Sigmoid colon (tissue), 7 donors: ENCODE data around the gene AP4B1. TPM values are rescaled to one million over a fixed set of nuclear protein-coding genes. Genes with fewer than 3 reads are reported as not detected.
A peak's percentile ranks its signal among the peaks of the same experiment; 100 is the strongest.
"Not testable (repeated sequence)": the region's sequence is repeated elsewhere in the genome, so short reads cannot be mapped to it uniquely, and the experiment has no call there.

Source experiments
- DNase-seq: peaks from one replicate; pipeline ENCODE4 v3.0.0-alpha.2; 2019
- H3K27ac ChIP-seq, 4 donors: fragments of 200-600 bp; sonication (generic); one replicate each; pipeline ENCODE4 v1.5.1; 2016 to 2019; ENCODE audit warnings: mild to moderate bottlenecking in 1 of 4
- H3K27me3 ChIP-seq, 3 donors: fragments of 200-600 bp; sonication (generic); one replicate each; pipeline ENCODE4 v1.5.1; 2019; ENCODE audit warnings: mild to moderate bottlenecking in 1 of 3
- H3K36me3 ChIP-seq, 4 donors: fragments of 200-600 bp; sonication (generic); one replicate each; pipeline ENCODE4 v1.5.1; 2016 to 2019
- H3K4me1 ChIP-seq, 4 donors: fragments of 200-600 bp; sonication (generic); one replicate each; pipeline ENCODE4 v1.5.1; 2017 to 2019
- H3K4me3 ChIP-seq, 4 donors: fragments of 200-600 bp; sonication (generic); one replicate each; pipeline ENCODE4 v1.5.1; 2017 to 2019; ENCODE audit warnings: mild to moderate bottlenecking in 2 of 4, moderate library complexity in 1 of 4
- H3K9me3 ChIP-seq, 4 donors: fragments of 200-600 bp in 3 of 4; sonication (generic) in 3 of 4; one replicate each; pipeline versions ENCODE4 v1.5.1 to v1.6.1; 2013 to 2019
- CTCF ChIP-seq, 4 experiments: fragments of 450-650 bp in 3 of 4; fragments of 200-600 bp in 1 of 4; IDR thresholded peaks; one replicate each; pipeline ENCODE4 v1.5.1; 2016 to 2019; ENCODE audit warnings: antibody characterized with exemption in 4 of 4, mild to moderate bottlenecking in 3 of 4, moderate library complexity in 2 of 4
- EP300 ChIP-seq, 4 donors: sonication (generic); formaldehyde crosslinking; IDR thresholded peaks; one replicate each; pipeline ENCODE4 v1.6.1; 2017; ENCODE audit warnings: antibody characterized with exemption in 4 of 4
- POLR2A ChIP-seq, 2 donors: fragments of 450-650 bp; IDR thresholded peaks; one replicate each; pipeline ENCODE4 v1.6.1; 2016; ENCODE audit warnings: antibody characterized with exemption in 2 of 2, mild to moderate bottlenecking in 2 of 2, moderate library complexity in 2 of 2
- POLR2AphosphoS5 ChIP-seq, 4 donors: sonication (generic); formaldehyde crosslinking; IDR thresholded peaks; one replicate each; pipeline ENCODE4 v1.6.1; 2017; ENCODE audit warnings: antibody characterized with exemption in 4 of 4
- WGBS, 2 donors: extraction: QIAGEN DNeasy Blood & Tissue Kit; methylation state at CpG; one replicate each; pipeline ENCODE4 v1.1.7; 2013; 5-methylcytosine and 5-hydroxymethylcytosine counted together
- intact Hi-C: fragments of 100-400 bp; cut with DNase I; formaldehyde crosslinking; loops from one replicate; pipeline ENCODE4 v1.15.1; 2023
- polyA plus RNA-seq, 3 donors: library from polyadenylated mRNA; stranded (reverse); fragments of 200-250 nt; gene quantifications; one replicate each; pipeline ENCODE4 v1.2.3, GENCODE V29; 2013
- total RNA-seq, 4 donors: library from RNA; depleted of rRNA; stranded (reverse); fragments of >200 nt; gene quantifications; one replicate each; pipeline ENCODE4 v1.1.0, GENCODE V29; 2016
- donor health status: healthy with polysubstance abuse.
- donor health status: Bipolar disorder and iron deficiency.
- donor health status: healthy.

Gene AP4B1
- 10 to 100 TPM in 2 of 4 donors, 1 to 10 TPM in 2; 6.2 to 15.5 (median 10.8) TPM for total RNA-seq
- 10 to 100 TPM in 1 of 3 donors, 1 to 10 TPM in 2; 4.8 to 21.3 (median 7.9) TPM for polyA plus RNA-seq

DNA sequence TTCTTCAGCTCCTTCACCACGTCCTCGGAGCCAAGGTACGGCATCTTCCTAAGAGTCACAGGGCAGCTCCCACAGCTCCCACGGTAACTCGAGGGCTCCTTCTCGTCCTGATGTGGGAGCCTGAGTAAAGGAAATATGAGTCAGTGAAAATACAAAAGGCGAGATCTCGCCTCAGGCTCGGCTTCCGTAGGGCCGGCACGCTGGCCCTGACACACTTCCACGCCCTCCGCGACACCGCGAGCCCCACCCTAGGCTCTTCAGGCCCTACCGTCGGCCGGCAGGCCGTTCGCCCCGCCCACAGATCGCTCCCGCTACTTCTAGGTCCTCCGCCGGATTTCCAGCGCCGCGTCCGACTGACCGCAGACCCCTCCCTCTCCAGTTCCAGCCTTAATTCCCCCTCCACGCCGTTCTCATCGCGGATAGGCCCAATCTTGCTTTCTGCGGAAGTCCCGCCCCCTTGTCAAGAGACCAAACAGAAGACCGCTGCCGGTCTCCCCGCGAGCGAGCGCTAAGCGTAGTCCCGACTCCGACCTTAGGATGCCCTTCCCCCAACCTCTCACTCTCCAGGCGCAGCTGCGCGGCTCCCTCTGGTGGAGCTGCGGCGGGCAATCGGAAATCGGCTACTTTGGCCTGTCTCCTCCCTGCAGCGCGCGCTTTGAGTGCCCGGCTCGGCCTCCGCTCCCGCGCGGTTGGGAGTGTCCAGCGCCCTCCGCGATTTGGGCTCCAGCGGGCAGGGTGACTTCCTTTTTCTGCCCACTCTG, at the start of gene AP4B1, which contains the start of gene DCLRE1B:
AP4B1 (minus strand) TSS at position 126 of the 761 bp plus-strand sequence; CDS start at position 44, 82 bp downstream.
DCLRE1B (plus strand) TSS at position 653 of the 761 bp plus-strand sequence. CDS start 261 bp downstream, outside the sequence.
- Histone ChIP-seq H3K4me1 (peaks cover 0 to 23% (median 21%) of the 10 kb centered on the region in 4 donors), H3K27ac (peak within 1 kb of the TSS; percentile 87 to 95 (median 92)), H3K27me3 (no peaks in the 10 kb centered on the region), H3K36me3 (peaks cover 0 to 46% (median 7%) of the 10 kb centered on the region in 4 donors), H3K4me3 (peak within 1 kb of the TSS; percentile 67 to 81 (median 73)), H3K9me3 (no peaks in the 10 kb centered on the region)
- peak; percentile 81 to 92 (median 86) for TF ChIP-seq POLR2AphosphoS5 (IDR thresholded peaks at IDR 0.05)
- TF ChIP-seq CTCF (IDR thresholded peaks at IDR 0.05), result peak; percentile 64 to 82 (median 77)
- peak; percentile 55 to 74 for TF ChIP-seq POLR2A (IDR thresholded peaks at IDR 0.05)
- TF ChIP-seq EP300 (IDR thresholded peaks at IDR 0.05), result peak in 2 of 4 donors; percentile 30 to 51
- DNase-seq, result peak; percentile 100
- WGBS, 2 donors, result 0 to 1% methylated on average over 67 of the region's 67 CpGs
- intact Hi-C loops, result loop anchor here (1.0 to 10.0 kb wide), 5 partner anchors 24 to 510 kb away; partner anchors contain the start of genes HIPK1, MAGI3, OLFML3 and RSBN1

GRCh38 chr1:113951719-113952118, 47.1 kb upstream of the AP4B1 start:
- no peaks in the 10 kb centered on the region for H3K9me3 ChIP-seq
- peaks cover 0 to 51% (median 32%) of the 10 kb centered on the region in 4 donors for H3K4me1 ChIP-seq
- no peak for DNase-seq
- no peaks in the 10 kb centered on the region for H3K27me3 ChIP-seq
- intact Hi-C loops, result no loop called here
- TF ChIP-seq EP300 (IDR thresholded peaks at IDR 0.05) (no peak), POLR2AphosphoS5 (IDR thresholded peaks at IDR 0.05) (no peak), POLR2A (IDR thresholded peaks at IDR 0.05) (no peak), CTCF (IDR thresholded peaks at IDR 0.05) (no peak)
- 95 to 97% methylated on average over 2 of the region's 2 CpGs for WGBS, 2 donors
- H3K4me3 ChIP-seq, result no peak overlapping the region
- H3K27ac ChIP-seq, result no peak overlapping the region
- peaks cover 0 to 33% (median 9%) of the 10 kb centered on the region in 4 donors for H3K36me3 ChIP-seq

DNA sequence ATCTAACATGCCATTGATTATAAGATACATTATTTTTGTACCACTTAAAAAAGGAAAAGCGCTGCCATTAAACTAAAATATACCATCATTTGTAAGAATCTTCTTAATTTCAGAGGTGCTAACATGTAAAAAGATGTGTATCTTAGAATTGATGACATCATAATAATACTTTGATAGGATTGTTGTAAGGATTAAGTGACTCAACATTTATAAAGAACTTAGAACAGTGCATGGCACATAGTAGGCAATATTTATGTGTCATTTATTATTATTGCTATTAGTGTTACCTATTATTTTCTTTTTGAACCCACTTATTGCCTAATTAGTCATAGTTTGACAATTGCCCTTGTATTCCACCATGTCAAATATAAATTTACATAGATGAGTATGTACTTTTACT, 46.3 kb upstream of the AP4B1 start:
- Histone ChIP-seq H3K4me1 (peaks cover 0 to 59% (median 40%) of the 10 kb centered on the region in 4 donors), H3K9me3 (no peaks in the 10 kb centered on the region), H3K27me3 (no peaks in the 10 kb centered on the region), H3K36me3 (peaks cover 0 to 25% (median 2%) of the 10 kb centered on the region in 4 donors), H3K4me3 (no peak overlapping the region), H3K27ac (no peak overlapping the region)
- WGBS, 2 donors, result 97 to 99% methylated on average over 1 of the region's 1 CpG
- TF ChIP-seq EP300 (IDR thresholded peaks at IDR 0.05) (no peak), CTCF (IDR thresholded peaks at IDR 0.05) (no peak), POLR2A (IDR thresholded peaks at IDR 0.05) (no peak), POLR2AphosphoS5 (IDR thresholded peaks at IDR 0.05) (no peak)
- intact Hi-C loops, result no loop called here
- DNase-seq, result no peak

GRCh38 chr1:113949007-113949406, 44.4 kb upstream of the AP4B1 start:
- Histone ChIP-seq H3K9me3 (no peaks in the 10 kb centered on the region), H3K27me3 (no peaks in the 10 kb centered on the region), H3K36me3 (peaks cover 0 to 11% (median 2%) of the 10 kb centered on the region in 4 donors), H3K27ac (peak overlapping the region in 3 of 4 donors; percentile 19 to 54 (median 41)), H3K4me3 (no peak overlapping the region), H3K4me1 (peaks cover 0 to 61% (median 40%) of the 10 kb centered on the region in 4 donors)
- WGBS, 2 donors, result 84% methylated on average over 5 of the region's 5 CpGs
- intact Hi-C loops, result no loop called here
- DNase-seq, result no peak
- TF ChIP-seq POLR2AphosphoS5 (IDR thresholded peaks at IDR 0.05) (peak in 2 of 4 donors; percentile 48 to 57), EP300 (IDR thresholded peaks at IDR 0.05) (no peak), CTCF (IDR thresholded peaks at IDR 0.05) (peak in 2 of 4 experiments; percentile 16 to 24), POLR2A (IDR thresholded peaks at IDR 0.05) (no peak)

GRCh38 chr1:113948151-113948550, 43.6 kb upstream of the AP4B1 start:
- H3K27ac ChIP-seq, result peak overlapping the region; percentile 2 to 57 (median 48)
- H3K27me3 ChIP-seq, H3K4me3 ChIP-seq, H3K9me3 ChIP-seq, intact Hi-C loops, DNase-seq: not testable (repeated sequence)
- peaks cover 0 to 62% (median 40%) of the 10 kb centered on the region in 4 donors for H3K4me1 ChIP-seq
- H3K36me3 ChIP-seq, result peaks cover 0 to 11% (median 0%) of the 10 kb centered on the region in 4 donors
- 68 to 72% methylated on average over 4 of the region's 4 CpGs for WGBS, 2 donors
